SK-N-MC (cell line): ENCODE results near the gene CAMK2A.

ENCODE experiments used
- EZH2 ChIP-seq: fragments of 200-600 bp; sonication (generic); IDR thresholded peaks from one replicate; pipeline ENCODE4 v1.6.1; 2017; ENCODE audit warnings: antibody characterized with exemption
- FOXP2 ChIP-seq: optimal IDR thresholded peaks from 2 replicates; pipeline ENCODE3; 2011; ENCODE audit warnings: mild to moderate bottlenecking, moderate library complexity; ENCODE audit not compliant: insufficient read depth; ENCODE audit errors: extremely low read length, control extremely low read depth
- POLR2AphosphoS5 ChIP-seq: IDR thresholded peaks from 2 replicates; pipeline ENCODE4 v1.6.1; 2012; ENCODE audit warnings: mild to moderate bottlenecking, low read depth, low read length, borderline replicate concordance

- TF ChIP-seq EZH2: no peak
- no peak for TF ChIP-seq POLR2AphosphoS5
- TF ChIP-seq FOXP2: no peak
Measured at GRCh38 chr5:150249744-150250143, 39.8 kb downstream of the CAMK2A start.
